ENCODE results near the gene LCT.
A peak's percentile ranks its signal among the peaks of the same experiment; 100 is the strongest.
"Not testable (repeated sequence)": the region's sequence is repeated elsewhere in the genome, so short reads cannot be mapped to it uniquely, and the experiment has no call there.

LCT gene

DNA sequence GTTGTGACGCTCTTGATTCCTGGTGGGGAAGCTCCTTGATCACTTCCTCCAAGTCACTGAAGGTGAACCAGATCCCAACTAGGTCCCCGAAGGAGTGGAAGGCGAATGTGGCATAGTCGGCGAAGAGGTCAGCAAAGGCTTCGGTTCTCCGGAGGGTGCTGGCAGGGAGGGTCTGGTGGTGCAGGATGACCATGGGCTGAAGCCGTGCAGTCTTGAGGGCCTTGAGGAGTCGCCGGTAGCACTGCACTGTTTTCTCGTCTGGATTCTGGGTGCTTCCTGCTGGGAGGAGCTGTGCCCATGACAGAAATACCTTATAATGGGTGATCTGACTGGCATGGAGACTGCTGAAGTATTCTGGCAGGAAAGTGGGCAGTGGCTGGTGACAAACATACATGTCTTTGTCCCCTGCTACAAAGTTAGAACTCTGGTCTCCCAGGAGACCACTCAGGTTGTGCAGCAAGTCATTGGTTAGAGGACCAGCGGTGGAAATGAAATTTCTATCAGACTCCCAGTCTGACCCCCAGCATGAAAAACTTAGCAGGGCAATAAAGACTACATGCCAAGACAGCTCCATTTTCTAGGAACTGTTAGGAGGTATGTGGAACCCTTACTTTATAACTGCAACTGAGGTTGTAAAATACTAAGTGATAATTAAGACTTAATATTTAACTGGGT is at the start of gene LCT:
TSS of gene LCT (minus strand) at position 589 of the 675 bp plus-strand sequence. CDS start at position 574, 15 bp downstream.
- no peak for FAIRE-seq

DNA sequence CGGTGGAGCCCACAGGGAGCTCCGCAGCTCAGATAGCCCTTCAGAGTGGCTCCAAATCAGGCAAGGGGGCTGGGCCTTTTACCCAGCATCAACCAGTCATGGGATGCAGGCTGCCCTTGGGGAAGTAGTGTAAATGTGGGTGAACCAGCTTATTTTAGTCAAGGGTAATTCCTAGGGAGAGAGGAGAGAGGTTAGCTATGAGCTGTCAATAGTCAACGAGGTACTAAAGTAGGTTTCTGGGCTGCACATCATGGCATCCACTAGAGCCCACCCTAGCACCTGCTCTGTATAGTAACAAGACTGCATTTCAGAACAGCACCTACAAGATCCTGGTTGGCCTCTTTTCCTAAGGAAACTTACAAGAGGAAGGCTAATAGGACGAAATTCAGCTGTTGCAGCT is 48.7 kb upstream of the LCT start:
- no peak for FAIRE-seq

DNA sequence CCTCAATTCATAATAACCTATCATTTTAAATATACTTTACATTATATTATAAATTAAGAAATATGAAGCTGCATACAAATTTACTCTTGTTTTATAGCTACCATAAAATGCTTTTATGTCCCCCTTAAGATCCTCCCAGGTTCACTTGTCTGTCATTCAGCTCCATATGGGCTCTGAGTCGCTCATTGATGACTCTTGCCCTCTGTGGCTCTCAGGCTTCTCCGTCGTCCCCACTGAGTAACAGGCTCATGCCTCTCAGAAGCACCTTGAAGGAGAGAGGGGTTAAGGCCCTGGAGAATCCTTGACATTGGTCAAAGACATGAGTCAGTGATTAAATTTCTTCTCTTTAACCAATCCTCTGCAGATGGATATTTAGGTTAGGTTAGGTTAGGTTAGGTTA is 45.4 kb upstream of the LCT start:
- no peak for FAIRE-seq

DNA sequence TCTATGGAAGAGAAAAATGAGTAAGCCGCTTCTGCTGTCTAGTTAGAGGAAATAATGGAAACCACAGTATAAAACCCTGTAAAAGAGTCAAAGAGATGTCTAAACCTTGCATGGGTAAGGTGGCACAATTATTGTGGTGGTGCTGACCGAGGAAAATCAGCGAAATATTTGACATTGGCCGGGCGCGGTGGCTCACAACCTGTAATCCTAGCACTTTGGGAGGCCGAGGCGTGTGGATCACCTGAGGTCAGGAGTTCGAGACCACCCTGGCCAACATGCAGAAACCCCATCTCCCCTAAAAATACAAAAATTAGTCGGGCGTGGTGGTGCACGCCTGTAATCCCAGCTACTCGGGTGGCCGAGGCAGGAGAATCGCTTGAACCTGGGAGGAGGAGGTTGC is 39.8 kb upstream of the LCT start:
- not testable (repeated sequence) for FAIRE-seq

DNA sequence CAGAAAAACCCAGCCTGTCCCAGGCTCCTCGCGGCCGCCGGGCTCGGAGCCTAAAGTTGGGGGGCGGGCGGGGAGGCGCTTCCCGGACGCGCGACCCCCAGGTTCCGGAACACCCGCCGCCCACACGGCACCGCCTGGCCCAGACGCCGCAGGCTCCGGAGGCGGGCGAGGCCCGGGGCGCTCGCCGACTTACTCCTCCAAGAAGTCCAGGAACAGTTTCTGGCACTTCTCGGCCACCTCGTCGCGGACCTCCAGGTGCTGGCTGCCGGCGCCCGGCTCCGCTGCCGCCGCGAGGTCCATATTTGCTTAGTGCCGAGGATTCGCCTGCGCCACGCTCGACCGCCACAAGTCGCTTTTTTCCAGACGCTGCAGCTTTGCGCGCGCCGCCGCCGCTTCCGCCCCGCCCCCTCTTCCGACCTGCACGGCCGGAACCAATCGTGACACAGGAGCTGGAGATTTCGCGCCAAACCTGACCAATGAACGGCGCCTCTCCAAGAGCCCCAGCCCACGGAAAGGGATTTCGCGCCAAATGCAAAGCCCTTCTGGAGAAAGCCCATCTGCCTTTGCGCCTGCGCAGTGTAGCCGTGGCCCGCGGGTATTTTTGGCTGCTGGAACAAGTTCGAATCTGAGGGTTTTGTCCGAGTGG is 39.2 kb upstream of the LCT start, which contains the start of gene MCM6:
TSS of gene MCM6 (minus strand) at position 378 of the 646 bp plus-strand sequence. CDS start at position 300, 78 bp downstream.
- FAIRE-seq: peak; percentile 98

DNA sequence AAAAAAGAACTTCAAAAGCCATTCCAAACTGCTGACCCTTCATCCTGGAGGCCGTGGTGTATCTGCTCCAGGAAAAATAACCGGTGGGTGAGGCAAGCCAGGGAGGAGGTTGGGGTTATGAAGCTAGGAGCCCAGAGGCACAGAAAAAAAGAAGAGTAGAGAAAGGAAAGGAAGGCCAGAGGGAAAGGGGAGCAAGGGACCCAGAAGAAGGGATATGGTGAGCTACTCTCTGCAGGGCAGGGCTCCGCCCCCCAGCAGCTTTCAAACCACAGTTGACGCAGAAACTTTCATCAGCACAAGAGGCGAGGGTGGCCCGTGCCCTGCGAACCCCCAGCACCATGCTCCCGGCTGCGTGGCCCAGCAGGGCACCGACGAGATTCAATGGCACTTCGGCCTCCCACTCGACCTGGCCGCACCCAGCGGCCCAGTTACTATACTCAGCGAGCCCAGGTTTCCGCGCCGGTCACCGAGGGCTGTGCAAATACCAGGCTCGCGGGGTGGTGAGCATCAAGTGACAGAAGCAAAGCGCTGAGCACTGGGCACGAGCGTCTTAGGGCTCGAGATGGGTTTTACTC is 38.6 kb upstream of the LCT start:
- no peak for FAIRE-seq

DNA sequence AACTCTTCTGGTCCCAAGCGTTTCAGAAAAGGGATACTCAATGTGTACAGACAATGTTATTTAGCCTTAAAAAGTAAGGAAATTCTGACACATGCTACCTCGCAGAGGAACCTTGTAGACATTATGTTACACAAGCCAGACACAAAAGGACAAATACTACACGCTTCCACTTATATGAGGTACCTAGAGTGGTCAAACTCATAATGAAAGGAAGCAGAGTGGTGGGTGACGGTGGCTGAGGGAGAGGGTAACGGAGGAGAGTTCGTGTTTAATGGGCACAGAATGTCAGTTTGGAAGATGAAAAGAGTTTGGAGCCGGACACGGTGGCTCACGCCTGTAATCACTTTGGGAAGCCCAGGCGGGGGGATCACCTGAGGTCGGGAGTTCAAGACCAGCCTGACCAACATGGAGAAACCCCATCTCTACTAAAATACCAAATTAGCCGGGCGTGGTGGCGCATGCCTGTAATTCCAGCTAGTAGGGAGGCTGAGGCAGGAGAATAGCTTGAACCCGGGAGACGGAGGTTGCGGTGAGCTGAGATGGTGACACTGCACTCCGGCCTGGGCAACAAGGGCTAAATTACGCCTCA is 37.9 kb upstream of the LCT start:
- FAIRE-seq: no peak

DNA sequence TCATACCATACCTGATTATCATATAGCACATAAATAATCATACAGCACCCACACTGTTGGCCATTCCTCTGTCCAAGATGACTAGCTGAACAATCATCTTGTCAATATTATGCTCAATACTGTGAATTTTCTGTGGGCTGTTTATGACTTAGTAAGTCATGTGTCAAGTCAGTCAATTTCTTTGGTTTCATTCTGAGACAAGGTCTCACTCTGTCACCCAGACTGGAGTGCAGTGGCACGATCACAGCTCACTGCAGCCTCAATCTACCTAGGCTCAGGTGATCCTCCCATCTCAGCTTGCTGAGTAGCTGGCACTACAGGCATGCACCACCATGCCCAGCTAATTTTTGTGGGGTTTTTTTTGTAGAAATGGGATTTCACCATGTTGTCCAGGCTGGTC is 33.6 kb upstream of the LCT start:
- no peak for FAIRE-seq

DNA sequence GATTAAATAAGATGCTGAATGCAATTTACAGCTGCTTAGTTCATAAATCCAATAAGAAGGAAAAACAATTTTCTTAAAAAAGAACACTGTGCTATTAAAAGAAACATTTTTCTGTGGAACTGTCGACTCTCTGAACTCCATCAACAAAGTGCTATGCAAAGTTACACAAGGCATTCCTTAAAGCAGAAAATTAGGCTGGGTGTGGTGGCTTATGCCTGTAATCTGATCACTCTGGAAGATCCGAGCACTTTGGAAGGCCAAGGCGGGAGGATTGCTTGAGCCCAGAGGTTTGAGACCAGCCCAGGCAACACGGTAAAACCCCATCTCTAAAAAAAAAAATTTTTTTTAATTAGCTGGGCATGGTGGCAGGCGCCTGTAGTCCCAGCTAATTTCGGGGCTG is 26.2 kb upstream of the LCT start:
- FAIRE-seq: no peak

DNA sequence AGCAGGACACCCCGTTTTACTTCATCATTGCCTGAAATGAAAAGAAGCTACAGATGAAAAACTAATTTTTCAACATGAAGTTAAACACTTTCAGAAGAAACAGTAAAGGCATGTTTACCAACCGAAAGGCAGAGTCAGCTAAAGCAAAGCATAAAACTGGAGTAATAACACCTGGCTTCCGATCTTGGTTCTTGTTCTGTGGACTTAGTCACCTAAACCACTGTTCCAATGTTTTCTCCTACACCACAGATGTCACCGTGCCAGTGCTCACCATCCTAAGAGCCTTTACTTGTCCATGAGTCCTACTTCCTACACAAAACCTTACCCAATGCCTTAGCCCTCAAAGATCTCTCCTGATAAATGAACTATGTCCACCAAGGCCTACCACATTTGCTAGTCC is 25.7 kb upstream of the LCT start:
- no peak for FAIRE-seq

DNA sequence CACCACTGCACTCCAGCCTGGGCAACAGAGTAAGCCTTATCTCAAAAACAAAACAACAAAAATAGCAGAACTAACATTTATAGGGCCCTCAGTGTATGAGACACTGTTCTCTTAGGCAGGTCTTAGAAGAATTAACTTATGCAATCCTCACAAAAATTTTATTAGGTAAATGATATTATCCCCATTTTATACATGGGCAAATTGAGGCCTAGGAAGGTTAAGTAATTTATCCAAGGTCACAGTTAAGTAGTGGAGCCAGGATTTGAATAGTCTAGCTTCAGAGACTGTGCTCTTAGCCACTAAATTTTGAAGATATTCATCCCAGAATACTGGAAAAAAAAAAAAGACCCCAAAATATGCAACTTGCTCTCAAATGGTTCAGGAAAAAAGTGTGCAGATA is 16.4 kb upstream of the LCT start:
- FAIRE-seq: no peak

DNA sequence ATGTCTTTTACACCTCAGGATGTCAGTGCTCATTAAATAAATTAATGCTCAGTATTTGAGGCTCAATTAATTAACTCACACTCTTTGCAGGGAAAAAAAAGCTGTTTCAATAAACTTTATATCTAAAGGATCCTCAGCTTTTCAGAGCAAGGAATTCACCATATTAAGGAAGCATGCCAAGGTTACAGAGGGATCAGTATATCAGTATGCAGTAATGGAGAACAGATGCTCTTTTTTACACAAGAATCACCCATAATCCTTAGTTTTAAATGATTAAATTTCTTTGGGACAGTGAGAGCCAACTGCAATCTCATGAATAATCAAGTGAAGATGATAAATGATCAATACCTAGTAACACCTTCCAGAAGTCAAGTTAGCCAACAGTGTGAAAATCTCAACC is 14.9 kb upstream of the LCT start:
- no peak for FAIRE-seq

DNA sequence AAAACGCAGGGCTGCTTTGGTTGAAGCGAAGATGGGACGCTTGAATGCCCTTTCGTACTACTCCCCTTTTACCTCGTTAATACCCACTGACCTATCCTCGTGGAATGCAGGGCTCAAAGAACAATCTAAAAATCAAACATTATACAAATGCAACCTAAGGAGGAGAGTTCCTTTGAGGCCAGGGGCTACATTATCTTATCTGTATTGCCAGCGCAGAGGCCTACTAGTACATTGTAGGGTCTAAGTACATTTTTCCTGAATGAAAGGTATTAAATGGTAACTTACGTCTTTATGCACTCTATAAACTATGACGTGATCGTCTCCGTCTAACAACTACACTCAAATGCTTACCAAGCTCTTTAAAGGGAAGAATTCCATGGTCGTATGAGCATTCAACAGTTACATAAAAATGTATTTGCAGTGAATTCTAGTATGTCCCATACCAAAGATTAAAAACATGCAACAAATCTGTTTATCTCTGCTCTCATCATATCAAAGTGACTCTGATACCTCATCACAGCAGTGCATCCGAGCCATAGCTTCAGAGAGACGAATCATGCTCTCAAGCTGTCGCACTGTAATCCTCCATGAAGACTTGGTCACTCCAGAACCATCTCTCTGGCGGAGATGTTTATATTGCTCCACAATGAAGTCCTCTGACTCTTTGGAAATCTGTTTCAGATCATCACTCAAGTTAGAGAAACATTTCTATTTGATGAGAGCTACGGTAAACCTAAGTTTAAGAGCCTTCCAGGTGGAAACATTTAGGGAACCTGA is 14.1 kb upstream of the LCT start:
- no peak for FAIRE-seq

DNA sequence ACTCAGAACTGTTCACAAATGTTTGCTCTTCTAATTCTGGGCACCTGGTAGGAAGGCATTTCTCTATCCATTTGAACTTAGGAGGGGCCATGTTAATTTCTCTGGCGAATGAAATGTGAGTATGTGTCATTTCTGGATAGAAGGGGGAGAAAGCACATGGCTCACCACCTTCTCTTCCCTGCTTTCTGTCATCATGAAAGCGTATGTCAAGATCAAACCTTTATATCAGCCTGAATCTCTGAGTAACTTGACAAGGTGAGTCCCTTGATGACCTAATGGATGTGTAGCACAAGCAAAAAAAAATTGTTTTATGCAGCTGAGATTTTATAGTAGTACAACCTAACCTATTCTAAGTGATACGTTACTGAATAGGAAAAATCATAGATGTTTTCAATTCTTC is 12.1 kb upstream of the LCT start:
- FAIRE-seq: no peak

DNA sequence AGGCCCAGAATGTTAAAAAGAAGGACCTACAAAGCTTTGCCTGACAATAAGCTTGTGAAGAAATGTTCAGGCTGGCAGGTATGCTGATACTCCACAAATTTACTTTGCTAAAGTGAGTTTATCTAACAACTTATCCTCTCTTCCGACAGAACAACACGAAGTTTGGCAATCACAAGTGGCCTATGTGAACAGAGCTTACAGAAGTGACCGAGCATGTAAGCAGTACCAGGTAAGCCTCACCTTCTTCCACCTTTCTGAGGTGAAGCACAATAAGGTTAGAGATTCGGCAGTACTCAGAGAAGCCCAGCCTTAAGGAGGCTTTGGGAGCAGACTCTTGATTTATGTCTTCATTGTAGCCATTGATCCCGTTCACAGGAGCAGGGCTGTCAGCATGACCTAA is 9.0 kb upstream of the LCT start:
- no peak for FAIRE-seq

DNA sequence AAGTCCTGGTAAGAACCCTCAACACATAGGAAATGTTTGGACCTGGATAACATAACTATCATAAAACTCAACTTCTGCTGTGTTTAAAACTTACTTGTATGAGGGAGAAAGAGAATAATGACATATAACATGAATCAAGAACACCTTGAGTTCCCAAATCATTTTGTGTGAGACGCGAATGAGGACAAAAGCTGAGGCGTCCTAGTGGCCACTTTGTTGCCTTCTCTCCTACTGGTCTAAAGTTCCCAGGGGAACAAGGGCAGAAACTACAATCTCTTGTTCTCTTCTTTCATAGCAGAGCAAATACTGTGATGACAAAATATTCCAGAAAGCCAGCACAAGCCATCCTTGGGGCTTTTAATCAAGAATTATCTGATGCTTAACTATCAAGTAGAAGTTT is 8.3 kb upstream of the LCT start:
- FAIRE-seq: no peak

DNA sequence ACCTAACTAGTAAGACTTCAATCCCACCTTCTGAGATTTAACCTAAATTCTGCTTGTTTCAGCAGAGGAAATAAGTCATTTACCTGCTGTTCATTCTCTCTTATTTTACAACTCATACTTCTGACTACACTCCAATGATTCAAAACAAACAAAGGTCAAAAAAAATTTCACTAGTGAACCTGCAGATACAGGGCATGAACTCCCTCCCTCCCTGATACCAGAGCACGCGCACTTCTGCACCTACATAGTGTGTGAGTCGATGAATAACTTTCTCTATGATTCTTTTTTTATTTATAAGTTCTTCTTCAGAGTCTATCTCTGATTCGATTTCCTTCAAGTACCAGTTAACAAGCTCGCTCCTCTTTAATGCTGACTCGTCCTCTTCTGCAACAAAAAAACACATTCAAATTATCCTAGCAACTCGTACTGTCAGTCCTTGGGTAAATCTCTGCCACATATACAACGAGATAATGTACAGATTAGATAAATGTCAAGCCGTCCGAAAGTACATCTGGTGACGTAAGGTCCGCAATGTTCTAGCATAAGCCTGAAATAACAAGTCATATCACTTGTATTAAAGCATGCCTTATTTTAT is 7.4 kb upstream of the LCT start:
- no peak for FAIRE-seq

DNA sequence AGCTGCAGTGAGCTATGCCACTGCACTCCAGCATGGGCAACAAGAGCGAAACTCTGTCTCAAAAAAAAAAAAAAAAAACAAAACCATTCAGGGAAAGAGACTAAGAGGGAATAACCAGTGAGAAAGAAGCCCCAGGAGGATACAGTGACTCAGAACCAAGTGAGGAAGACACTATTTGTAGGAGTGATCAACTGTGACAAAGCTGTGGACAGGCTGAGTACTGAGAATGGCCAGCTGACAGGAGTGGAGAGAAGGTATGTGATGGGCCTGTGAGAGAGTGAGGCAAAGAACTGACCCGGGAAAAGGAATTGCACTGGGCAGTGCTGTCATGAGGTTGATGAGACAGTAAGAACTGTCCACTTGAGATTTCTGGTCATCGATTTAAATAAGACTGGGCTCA is 6.7 kb upstream of the LCT start:
- no peak for FAIRE-seq

DNA sequence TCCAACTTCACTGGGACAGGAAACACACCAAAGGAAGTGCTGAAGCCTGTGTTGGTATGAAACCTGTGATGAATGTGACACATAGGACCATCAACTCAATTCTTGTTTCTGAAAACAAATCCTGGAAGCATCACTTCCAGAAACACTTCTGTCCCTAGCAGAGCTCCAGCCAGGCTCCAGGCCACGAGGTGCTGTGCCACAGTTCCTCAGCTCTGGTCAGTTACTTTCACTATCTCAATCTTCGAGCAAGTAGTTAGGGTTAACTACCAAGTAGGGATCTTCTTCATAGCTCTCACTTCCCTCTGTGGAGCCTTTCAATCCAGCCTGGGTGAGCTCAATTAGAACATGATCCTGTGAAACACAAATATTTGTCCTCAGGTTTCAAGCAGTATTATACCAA is 3.6 kb upstream of the LCT start:
- FAIRE-seq: no peak

DNA sequence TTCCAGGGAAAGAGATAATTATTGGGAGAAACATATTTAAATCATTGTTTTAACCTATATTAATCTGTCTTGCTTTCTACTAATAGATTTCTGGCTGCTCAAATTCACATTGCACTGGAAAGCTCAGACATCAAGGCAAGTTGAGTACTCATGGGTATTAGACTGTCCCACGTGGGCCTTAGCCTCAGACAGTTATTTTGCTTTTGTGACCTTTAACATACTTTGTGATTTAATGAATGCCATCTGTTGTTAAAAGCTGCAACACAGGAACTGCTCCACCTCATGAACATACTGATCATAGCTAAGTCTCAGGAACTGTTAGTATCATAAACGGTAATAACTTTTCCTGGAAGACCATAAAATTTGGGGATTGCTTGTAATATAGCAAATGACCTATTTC is 2.7 kb upstream of the LCT start:
- FAIRE-seq: no peak

DNA sequence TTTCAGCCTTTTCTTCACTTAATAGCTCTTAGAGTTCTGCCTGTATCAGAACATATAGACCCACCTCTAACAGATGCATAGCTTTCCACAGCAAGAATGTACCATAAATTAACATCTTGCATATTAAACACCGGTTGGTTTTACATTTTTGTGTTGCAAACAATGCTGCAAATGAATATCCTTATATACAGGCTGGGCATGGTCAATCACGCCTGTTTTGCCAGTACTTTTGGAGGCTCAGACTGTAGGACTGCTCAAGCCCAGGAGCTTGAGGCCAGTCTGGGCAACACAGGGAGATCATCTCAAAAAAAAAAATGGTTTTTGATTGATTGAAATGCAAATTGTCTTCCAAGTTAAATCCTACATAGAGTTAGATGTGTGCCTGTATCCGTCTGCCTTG is 1.5 kb upstream of the LCT start:
- no peak for FAIRE-seq

DNA sequence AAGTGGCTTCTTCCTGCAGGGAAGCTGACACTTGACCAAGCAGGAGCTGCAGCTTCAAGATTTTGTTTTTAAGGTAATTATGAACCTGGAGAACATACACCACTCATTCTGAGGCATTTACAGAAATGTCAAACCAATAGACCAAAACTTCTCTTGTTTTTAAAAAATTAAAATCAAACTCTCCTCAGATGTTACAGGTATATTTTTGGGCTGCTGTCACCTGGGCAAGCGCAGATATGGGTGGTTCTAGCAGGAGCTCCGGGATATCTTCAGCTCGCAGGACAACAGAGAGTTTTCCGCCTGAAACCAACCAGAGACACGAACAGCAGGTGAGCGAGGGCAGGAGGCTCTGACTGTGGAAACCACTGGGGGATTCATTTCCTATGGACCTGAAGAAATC is 4.1 kb downstream of the LCT start:
- FAIRE-seq: no peak
